Sigmoid colon (tissue), 4 donors: ENCODE data around the gene CCDC102A.

ENCODE experiments used
- CTCF ChIP-seq, 4 experiments: fragments of 450-650 bp in 3 of 4; fragments of 200-600 bp in 1 of 4; IDR thresholded peaks; one replicate each; pipeline ENCODE4 v1.5.1; 2016 to 2019; ENCODE audit warnings: antibody characterized with exemption in 4 of 4, mild to moderate bottlenecking in 3 of 4, moderate library complexity in 2 of 4
- EP300 ChIP-seq, 4 donors: sonication (generic); formaldehyde crosslinking; IDR thresholded peaks; one replicate each; pipeline ENCODE4 v1.6.1; 2017; ENCODE audit warnings: antibody characterized with exemption in 4 of 4
- POLR2A ChIP-seq, 2 donors: fragments of 450-650 bp; IDR thresholded peaks; one replicate each; pipeline ENCODE4 v1.6.1; 2016; ENCODE audit warnings: antibody characterized with exemption in 2 of 2, mild to moderate bottlenecking in 2 of 2, moderate library complexity in 2 of 2
- POLR2AphosphoS5 ChIP-seq, 4 donors: sonication (generic); formaldehyde crosslinking; IDR thresholded peaks; one replicate each; pipeline ENCODE4 v1.6.1; 2017; ENCODE audit warnings: antibody characterized with exemption in 4 of 4

GRCh38 chr16:57571098-57571497 is 34.7 kb upstream of the CCDC102A start:
- no peak for TF ChIP-seq POLR2AphosphoS5 (IDR thresholded peaks at IDR 0.05)
- TF ChIP-seq POLR2A (IDR thresholded peaks at IDR 0.05): no peak
- TF ChIP-seq CTCF (IDR thresholded peaks at IDR 0.05): no peak
- no peak for TF ChIP-seq EP300 (IDR thresholded peaks at IDR 0.05)
